ENCODE data around the gene PRKCH. TPM values are rescaled to one million over a fixed set of nuclear protein-coding genes. Genes with fewer than 3 reads are reported as not detected.
A peak's percentile ranks its signal among the peaks of the same experiment; 100 is the strongest.

PRKCH gene
- total and polyA plus RNA-seq, 9 of the 15 experiments (the other 6 are each of a cell fraction or from before 2014, with no cell fraction given): 0.61 to 4.4 (median 4.0) TPM

DNA sequence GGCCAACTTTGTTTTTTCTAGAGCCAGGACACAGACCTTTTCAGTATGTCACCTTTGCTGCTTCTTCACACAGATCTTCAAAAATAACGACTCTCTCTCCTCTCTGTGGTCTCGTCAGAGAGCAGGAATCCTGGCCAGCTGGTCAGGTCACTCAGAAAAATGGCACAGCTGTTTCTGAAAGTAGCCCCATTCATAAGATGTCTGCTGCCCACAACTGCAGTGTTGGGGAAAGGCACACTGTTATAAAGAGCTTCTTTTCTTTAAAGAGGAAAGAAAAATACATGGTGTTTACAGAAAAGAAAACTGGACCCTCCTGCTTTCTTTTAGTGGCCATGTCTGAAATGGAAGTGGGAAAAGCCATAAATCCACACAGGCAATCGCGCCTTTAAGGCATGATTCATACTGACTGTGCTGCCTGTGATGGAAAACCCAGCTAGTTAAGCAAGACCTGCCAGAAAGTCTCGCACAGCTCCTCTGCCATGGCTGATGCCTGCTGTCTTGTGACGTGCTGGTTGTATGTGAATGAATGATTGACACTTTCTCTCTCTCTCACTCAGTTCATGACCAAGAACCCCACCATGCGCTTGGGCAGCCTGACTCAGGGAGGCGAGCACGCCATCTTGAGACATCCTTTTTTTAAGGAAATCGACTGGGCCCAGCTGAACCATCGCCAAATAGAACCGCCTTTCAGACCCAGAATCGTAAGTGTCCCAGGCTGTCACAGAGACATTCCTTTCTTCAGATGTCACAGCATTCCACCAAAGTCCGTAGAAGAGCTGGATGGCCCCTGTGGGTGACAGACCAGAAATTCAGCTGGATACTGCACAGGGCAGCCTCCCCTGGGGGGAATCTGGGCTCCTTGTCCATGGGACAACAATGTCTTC lies 226.0 kb downstream of the PRKCH start:
- H3K9me3 ChIP-seq (replicated peaks; ENCODE audit: control insufficient read depth, insufficient read depth, low read depth, low read length): no peaks in the 10 kb centered on the region
- peaks cover 4 to 9% of the 10 kb centered on the region in 2 experiments; a peak in 4 of 5 replicates for H3K4me1 ChIP-seq (replicated peaks in 1 of 2; ENCODE audit: control insufficient read depth in 2 of 2, insufficient read depth in 2 of 2, low read length in 2 of 2)
- no peak overlapping the region for H3K27ac ChIP-seq (ENCODE audit: extremely low read depth, low read depth, low read length)
- H4K20me1 ChIP-seq (replicated peaks; ENCODE audit: control insufficient read depth, insufficient read depth, low read length): no peaks in the 10 kb centered on the region
- in situ Hi-C loops (cut with MboI): no loop called here
- ATAC-seq (no peak), FAIRE-seq (no peak), DNase-seq (ENCODE audit: extremely low read depth in 1 of 4, low spot score in 3 of 4) (no peak)
- no peak overlapping the region for H3K4me2 ChIP-seq (ENCODE audit: insufficient read depth, low read length)
- no peak overlapping the region for H3K4me3 ChIP-seq
- H3K9me1 ChIP-seq (ENCODE audit: control insufficient read depth, insufficient read depth, low read length): no peaks in the 10 kb centered on the region
- 66% methylated on average over 14 of the region's 14 CpGs for WGBS (ENCODE audit: insufficient coverage, low coverage, missing lambda C conversion rate)
- no peaks in the 10 kb centered on the region for H3K27me3 ChIP-seq (ENCODE audit: control insufficient read depth in 2 of 2, insufficient read depth in 2 of 2, low read length in 2 of 2)
- ChIA-PET POLR2A (interaction anchor here (0.9 to 1.4 kb wide), 2 partner anchors 12 to 16 kb away, joined by 3 read pairs; no protein-coding TSS in a partner anchor), CTCF (ENCODE audit: low intra/inter-chr PET ratio) (no interaction called here)
- intact Hi-C loops (cut with micrococcal nuclease): no loop called here
- 0 out of 2 replicates have a peak, but pooled peaks have one; percentile 28 for TF ChIP-seq FOSL1 (tag; conservative IDR thresholded peaks at IDR 0.05)
- no peak for TF ChIP-seq ZZZ3 (IDR thresholded peaks at IDR 0.05)
- no peak for TF ChIP-seq SRSF1 (IDR thresholded peaks at IDR 0.05; ENCODE audit: low read depth, low read length)
- TF ChIP-seq CTBP1 (IDR thresholded peaks at IDR 0.05; ENCODE audit: borderline replicate concordance): no peak
- no peak overlapping the region for H2AFZ ChIP-seq (ENCODE audit: low read depth, low read length)
- BruUV-seq (replicated peaks): no TSS peak
- no peak overlapping the region for H3K9ac ChIP-seq (ENCODE audit: insufficient read depth in 1 of 2, low read depth in 2 of 2, low read length in 2 of 2)
- no peaks in the 10 kb centered on the region for H3K36me3 ChIP-seq (ENCODE audit: control insufficient read depth, insufficient read depth, low read length)
- no peaks in the 10 kb centered on the region for H3K79me2 ChIP-seq (ENCODE audit: control insufficient read depth, insufficient read depth, low read length)

DNA sequence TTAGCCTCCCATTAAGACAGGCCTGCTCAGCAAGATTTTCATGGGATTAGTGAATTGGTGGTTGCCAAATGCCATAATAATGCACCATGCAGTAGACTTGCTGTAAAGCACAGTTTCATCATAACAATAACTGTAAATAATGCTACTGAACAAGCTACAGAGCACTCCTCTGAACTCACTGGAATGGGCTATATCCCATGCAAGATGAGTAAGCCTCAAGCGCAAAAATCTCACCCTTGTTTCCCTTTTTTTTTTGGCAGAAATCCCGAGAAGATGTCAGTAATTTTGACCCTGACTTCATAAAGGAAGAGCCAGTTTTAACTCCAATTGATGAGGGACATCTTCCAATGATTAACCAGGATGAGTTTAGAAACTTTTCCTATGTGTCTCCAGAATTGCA lies 228.0 kb downstream of the PRKCH start:
- DNase-seq (ENCODE audit: extremely low read depth in 1 of 4, low spot score in 3 of 4) (no peak), ATAC-seq (no peak), FAIRE-seq (no peak)
- Histone ChIP-seq H3K9me1 (ENCODE audit: control insufficient read depth, insufficient read depth, low read length) (no peaks in the 10 kb centered on the region), H3K79me2 (ENCODE audit: control insufficient read depth, insufficient read depth, low read length) (no peaks in the 10 kb centered on the region), H3K27me3 (ENCODE audit: control insufficient read depth in 2 of 2, insufficient read depth in 2 of 2, low read length in 2 of 2) (no peaks in the 10 kb centered on the region), H3K27ac (ENCODE audit: extremely low read depth, low read depth, low read length) (no peak overlapping the region), H3K4me1 (replicated peaks in 1 of 2; ENCODE audit: control insufficient read depth in 2 of 2, insufficient read depth in 2 of 2, low read length in 2 of 2) (peaks cover 11 to 25% of the 10 kb centered on the region in 2 experiments; a peak in 4 of 5 replicates), H2AFZ (ENCODE audit: low read depth, low read length) (no peak overlapping the region), H3K9ac (ENCODE audit: insufficient read depth in 1 of 2, low read depth in 2 of 2, low read length in 2 of 2) (no peak overlapping the region), H3K36me3 (ENCODE audit: control insufficient read depth, insufficient read depth, low read length) (no peaks in the 10 kb centered on the region), H3K4me2 (ENCODE audit: insufficient read depth, low read length) (no peak overlapping the region), H3K9me3 (replicated peaks; ENCODE audit: control insufficient read depth, insufficient read depth, low read depth, low read length) (no peaks in the 10 kb centered on the region), H3K4me3 (no peak overlapping the region), H4K20me1 (replicated peaks; ENCODE audit: control insufficient read depth, insufficient read depth, low read length) (no peaks in the 10 kb centered on the region)
- in situ Hi-C loops (cut with MboI): no loop called here
- TF ChIP-seq ESRRA (IDR thresholded peaks at IDR 0.05; ENCODE audit: borderline replicate concordance, low read depth) (no peak), NFE2 (IDR thresholded peaks at IDR 0.05; ENCODE audit: low read depth) (no peak), MCM2 (IDR thresholded peaks at IDR 0.05; ENCODE audit: low read depth) (no peak), FOXJ3 (CRISPR knock-in tag; IDR thresholded peaks at IDR 0.05) (no peak), LEF1 (IDR thresholded peaks at IDR 0.05) (no peak), ZSCAN32 (CRISPR knock-in tag; IDR thresholded peaks at IDR 0.05) (no peak), MYNN (IDR thresholded peaks at IDR 0.05) (no peak), MYNN (CRISPR knock-in tag; IDR thresholded peaks at IDR 0.05) (no peak), ZNF384 (IDR thresholded peaks at IDR 0.05; ENCODE audit: low read depth, low read length) (no peak), CC2D1A (IDR thresholded peaks at IDR 0.05) (no peak), IFI16 (CRISPR knock-in tag; IDR thresholded peaks at IDR 0.05) (no peak)
- TF ChIP-seq, protein P1, sequence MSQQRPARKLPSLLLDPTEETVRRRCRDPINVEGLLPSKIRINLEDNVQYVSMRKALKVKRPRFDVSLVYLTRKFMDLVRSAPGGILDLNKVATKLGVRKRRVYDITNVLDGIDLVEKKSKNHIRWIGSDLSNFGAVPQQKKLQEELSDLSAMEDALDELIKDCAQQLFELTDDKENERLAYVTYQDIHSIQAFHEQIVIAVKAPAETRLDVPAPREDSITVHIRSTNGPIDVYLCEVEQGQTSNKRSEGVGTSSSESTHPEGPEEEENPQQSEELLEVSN (IDR thresholded peaks at IDR 0.05; ENCODE audit: borderline replicate concordance in 1 of 2, extremely low read depth in 1 of 2, insufficient read depth in 1 of 2, insufficient read length in 1 of 2, low read depth in 1 of 2, low read length in 1 of 2, poor library complexity in 1 of 2, severe bottlenecking in 1 of 2): no peak
- ChIA-PET POLR2A (no interaction called here), CTCF (ENCODE audit: low intra/inter-chr PET ratio) (no interaction called here)
- no TSS peak for BruUV-seq (replicated peaks)
- 22% methylated on average over 2 of the region's 2 CpGs for WGBS (ENCODE audit: insufficient coverage, low coverage, missing lambda C conversion rate)
- intact Hi-C loops (cut with micrococcal nuclease): no loop called here
